Stimulated activated CD4-positive, alpha-beta T cell treated with anti-CD3 and anti-CD28 coated beads, Interleukin-15, amount 100 ng/mL, for 48 hours (primary cell): ENCODE results near the gene PTPRK.

Source experiments
- DNase-seq, 2 donors: peaks; one replicate each; pipeline ENCODE4 v3.0.0-alpha.2; 2020; ENCODE audit warnings: low read depth in 2 of 2

The PTPRK gene

GRCh38 chr6:128290221-128290620, 230.2 kb downstream of the PTPRK start:
- no peak for DNase-seq

GRCh38 chr6:128284128-128284527, 236.3 kb downstream of the PTPRK start:
- no peak for DNase-seq

GRCh38 chr6:128282961-128283360, 237.4 kb downstream of the PTPRK start:
- DNase-seq: no peak

GRCh38 chr6:128280960-128281359, 239.4 kb downstream of the PTPRK start:
- no peak for DNase-seq

- DNase-seq: no peak
Measured at GRCh38 chr6:128280066-128280465, 240.3 kb downstream of the PTPRK start.

- DNase-seq: no peak
Measured at GRCh38 chr6:128278836-128279235, 241.6 kb downstream of the PTPRK start.

GRCh38 chr6:128277379-128277778, 243.0 kb downstream of the PTPRK start:
- no peak for DNase-seq

GRCh38 chr6:128276311-128276710, 244.1 kb downstream of the PTPRK start:
- no peak for DNase-seq

- no peak for DNase-seq
Measured at GRCh38 chr6:128275681-128276080, 244.7 kb downstream of the PTPRK start.

- no peak for DNase-seq
Measured at GRCh38 chr6:128275030-128275429, 245.4 kb downstream of the PTPRK start.

- no peak for DNase-seq
Measured at GRCh38 chr6:128271527-128271926, 248.9 kb downstream of the PTPRK start.

GRCh38 chr6:128271011-128271410, 249.4 kb downstream of the PTPRK start:
- DNase-seq: no peak

- DNase-seq: no peak
Measured at GRCh38 chr6:128266946-128267345, 253.5 kb downstream of the PTPRK start.

GRCh38 chr6:128265706-128266105, 254.7 kb downstream of the PTPRK start:
- no peak for DNase-seq

- DNase-seq: no peak
Measured at GRCh38 chr6:128259730-128260685, 260.4 kb downstream of the PTPRK start.

- no peak for DNase-seq
Measured at GRCh38 chr6:128259029-128259724, 261.2 kb downstream of the PTPRK start.

- no peak for DNase-seq
Measured at GRCh38 chr6:128256095-128256494, 264.3 kb downstream of the PTPRK start.

GRCh38 chr6:128252341-128253176, 267.8 kb downstream of the PTPRK start:
- DNase-seq: no peak

GRCh38 chr6:128251445-128252340, 268.7 kb downstream of the PTPRK start:
- DNase-seq: no peak

GRCh38 chr6:128250370-128251070, 269.9 kb downstream of the PTPRK start:
- no peak for DNase-seq
